Hematopoietic multipotent progenitor cell treated with erythropoietin and hydrocortisone succinate and interleukin-3 and kit ligand, for 15 days (in vitro differentiated cells): ENCODE measurements around the gene PDE7B.
"Not testable (repeated sequence)": the region's sequence is repeated elsewhere in the genome, so short reads cannot be mapped to it uniquely, and the experiment has no call there.

Experiments
- DNase-seq: peaks from one replicate; pipeline ENCODE4 v3.0.0-alpha.2; 2015; ENCODE audit warnings: low spot score

PDE7B gene

GRCh38 chr6:136076496-136076895 is 225.0 kb downstream of the PDE7B start:
- no peak for DNase-seq

GRCh38 chr6:136077834-136078576 is 226.5 kb downstream of the PDE7B start:
- no peak for DNase-seq

GRCh38 chr6:136079701-136080565 is 228.4 kb downstream of the PDE7B start:
- DNase-seq = no peak

- DNase-seq = no peak
Observed at GRCh38 chr6:136083540-136083939, 232.0 kb downstream of the PDE7B start.

- DNase-seq = no peak
Observed at GRCh38 chr6:136084403-136084802, 232.9 kb downstream of the PDE7B start.

GRCh38 chr6:136085370-136086115 is 234.0 kb downstream of the PDE7B start:
- DNase-seq = no peak

DNA sequence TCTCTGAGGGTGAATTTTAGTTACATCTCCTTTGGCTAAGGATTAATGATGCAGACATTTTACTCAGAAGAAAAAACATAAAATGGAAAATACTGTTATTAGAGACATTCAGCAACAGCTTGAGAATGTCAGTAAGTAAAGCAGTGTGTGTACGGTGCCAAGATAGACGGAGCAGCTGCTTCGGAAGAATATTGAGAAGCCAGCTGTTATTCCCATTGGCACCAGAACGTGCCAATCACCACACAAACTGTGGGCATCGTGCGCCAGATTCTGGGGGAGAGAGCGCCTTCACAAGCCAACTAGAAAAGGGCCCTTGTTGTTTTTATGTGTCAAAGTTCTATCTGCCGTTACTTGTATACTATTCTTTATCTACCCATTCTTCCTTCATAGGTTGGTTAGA is 235.2 kb downstream of the PDE7B start:
- no peak for DNase-seq

DNA sequence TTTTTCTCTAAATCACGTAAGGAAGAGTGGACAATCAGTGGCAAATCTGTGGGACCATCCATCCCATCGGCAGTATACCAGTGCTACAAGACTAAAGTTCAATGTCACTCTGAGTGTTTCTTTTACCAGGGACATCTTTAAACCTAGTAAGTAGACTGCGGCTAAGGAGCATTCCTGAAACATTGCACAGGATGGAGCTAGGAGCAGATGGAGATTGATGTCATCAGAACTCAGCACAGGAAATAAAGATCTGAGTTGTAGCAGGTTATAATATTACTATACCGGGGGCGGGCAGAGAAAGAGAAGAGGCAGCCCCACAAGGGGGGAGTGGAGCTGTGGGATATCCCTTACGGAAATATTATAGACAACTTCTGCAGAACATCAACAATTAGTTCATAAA is 236.5 kb downstream of the PDE7B start:
- DNase-seq = no peak

DNA sequence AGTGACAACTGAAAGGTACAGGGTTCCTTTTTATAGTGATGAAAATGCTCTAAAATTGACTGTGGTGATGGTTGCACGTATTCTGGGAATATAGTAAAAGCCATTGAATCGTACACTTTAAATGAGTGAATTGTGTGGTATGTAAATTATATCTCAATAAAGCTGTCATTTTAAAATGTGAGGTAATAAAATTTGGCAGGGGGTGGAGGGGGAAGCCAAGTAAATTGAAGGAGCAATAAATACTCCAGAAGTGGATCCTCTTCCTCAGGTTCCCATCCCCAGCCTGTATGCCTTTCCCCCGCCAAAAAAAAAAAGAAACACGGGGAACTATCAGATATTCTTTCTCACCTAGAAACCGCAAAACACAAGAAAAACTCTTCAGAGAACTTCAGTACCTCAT is 237.2 kb downstream of the PDE7B start:
- no peak for DNase-seq

- no peak for DNase-seq
Observed at GRCh38 chr6:136089876-136090275, 238.4 kb downstream of the PDE7B start.

GRCh38 chr6:136090929-136091328 is 239.4 kb downstream of the PDE7B start:
- DNase-seq = no peak

DNA sequence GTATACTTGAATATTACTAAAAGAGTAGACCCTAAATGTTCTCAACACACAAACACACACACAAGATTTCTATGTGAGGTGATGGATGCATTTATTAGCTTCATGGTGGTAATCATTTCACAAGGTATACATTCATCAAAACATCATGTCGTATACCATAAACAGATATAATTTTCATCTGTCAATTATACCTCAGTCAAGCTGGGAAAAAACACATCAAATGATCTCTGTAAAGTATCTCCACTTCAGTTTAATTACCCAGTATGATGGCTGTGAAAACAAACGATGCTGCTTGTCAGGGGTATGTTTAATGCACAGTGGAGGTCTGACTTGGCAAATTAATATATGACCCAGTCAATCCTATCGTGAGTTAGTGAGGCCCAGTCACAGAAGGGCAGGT is 241.4 kb downstream of the PDE7B start:
- no peak for DNase-seq

DNA sequence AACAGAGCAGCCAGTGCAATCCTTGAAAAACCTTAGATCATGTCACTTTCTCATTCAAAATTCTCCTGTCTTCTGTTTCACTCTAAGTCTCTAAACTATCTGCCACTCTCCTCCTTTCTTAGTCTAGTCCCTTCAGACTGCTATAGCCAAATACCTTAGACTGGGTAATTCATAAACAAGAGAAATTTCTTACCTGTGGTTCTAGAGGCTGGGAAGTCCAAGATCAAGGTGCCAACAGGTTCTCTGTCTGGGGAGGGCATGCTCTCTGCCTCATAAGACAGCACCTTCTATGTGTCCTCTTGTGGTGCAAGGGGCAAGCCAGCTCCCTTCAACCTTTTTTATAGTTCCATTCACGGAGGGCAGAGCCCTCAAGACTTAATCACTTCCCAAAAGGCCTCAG is 242.3 kb downstream of the PDE7B start:
- no peak for DNase-seq

DNA sequence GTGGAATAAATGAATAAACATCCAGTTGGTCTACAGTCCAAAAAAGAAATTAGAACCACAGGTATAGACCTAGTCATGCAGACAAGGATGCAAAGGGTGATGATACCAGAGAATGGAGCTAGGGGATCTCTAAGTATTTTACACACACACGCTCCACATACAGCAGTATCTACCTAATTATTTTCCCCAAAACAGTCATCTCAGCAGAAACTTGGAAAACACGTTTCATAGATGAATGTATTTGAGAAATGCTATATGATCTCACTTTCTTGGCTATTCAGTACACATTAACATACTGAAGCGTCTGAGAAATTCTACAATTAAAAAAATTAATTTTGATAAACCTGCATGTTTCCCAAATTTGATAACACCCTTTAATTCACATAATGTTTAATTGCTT is 243.3 kb downstream of the PDE7B start:
- DNase-seq = no peak

DNA sequence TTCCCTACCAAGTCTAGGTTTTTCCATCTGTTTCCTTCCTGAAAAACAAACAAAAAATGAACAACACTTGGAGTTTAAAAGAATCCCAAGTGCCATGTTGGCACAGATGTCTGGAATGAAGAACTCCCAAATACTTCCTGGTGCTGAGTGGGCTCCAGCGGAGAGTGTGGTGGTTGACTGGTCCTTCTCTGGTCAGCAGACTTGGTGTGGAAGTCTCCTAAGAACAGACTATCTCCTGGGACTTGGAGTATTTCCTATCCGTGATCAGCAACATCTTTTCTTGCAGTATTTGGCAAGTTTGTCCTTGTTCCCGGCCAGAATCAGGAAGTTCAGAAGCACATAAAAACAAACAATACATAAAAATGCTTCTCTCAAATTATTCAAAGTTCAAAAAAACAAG is 244.5 kb downstream of the PDE7B start:
- no peak for DNase-seq

DNA sequence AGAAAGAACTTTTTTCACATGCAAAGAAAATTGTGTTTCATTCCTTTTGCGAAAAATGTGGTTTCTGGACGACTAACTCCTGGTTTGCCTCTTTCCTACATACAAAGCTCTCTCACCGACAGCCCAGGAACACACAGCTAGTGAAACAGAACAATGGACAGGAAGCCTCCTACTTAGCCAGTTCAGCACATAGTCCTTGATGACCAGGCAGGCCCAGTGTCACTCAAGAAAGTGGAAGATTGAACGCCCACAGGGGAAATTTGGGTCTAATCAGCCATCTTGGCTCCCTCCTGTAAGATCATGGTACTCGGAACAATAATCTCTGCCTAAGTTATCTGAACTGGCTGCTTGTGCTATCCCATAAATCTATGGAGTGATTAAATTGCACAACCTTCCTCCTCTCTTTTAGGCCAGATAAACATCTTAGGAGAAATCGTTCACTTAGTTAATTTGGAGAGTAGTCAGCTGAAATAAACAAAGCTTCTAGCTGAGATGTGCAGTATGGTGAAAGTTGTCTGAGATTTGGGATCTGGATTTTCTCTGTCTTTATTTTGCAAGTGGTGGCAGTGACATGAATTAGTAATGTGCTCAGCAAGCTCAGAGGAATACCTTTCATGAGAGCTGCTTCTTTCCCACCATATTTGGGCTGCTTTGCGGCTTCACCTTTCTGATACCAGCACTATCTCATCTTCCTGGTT is 251.6 kb downstream of the PDE7B start:
- DNase-seq = no peak

DNA sequence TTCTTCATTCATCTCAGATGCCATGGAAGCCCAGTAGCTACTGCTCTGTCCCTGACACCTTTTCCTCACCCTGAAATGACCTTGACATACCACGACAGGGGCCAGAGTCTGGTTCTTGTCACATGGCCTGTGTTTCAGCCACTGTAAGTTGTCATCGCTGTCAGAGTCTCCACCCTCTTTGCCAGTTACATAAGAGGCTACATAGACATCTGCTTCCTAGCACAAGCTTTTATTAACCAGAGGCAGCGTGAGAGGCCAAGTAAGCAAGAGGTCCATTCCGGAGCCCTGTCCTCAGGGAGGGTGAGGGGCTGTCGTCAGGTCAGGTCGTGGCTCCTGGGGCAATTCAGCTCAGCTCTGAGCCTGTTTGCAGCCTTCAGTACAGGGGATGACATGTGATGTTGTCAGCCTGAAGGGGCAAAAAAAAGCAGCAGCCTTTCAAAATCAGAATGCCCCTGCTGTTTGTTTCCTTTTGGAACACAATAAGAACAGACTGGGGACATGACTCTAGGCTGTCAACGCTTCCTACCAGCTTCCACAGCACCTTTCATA is 252.3 kb downstream of the PDE7B start:
- DNase-seq = no peak

DNA sequence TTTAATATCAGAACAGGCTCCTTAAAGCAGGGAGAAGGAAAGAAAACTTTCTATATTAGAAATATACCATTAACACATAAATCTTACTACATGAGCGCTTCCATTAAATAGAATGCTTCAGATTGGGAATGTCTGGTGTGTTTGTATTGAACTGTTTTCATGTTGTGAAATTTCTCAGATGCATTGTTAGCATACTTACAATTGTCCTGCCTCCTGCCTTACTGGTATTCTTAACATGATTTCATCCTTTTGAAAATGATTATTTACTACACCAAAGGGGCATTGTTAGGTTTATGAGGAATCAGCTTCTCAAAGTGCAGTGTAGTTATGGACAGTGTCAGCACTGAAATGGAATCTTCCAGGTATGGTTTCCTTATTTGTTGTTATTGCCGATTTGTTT is 253.1 kb downstream of the PDE7B start:
- no peak for DNase-seq

DNA sequence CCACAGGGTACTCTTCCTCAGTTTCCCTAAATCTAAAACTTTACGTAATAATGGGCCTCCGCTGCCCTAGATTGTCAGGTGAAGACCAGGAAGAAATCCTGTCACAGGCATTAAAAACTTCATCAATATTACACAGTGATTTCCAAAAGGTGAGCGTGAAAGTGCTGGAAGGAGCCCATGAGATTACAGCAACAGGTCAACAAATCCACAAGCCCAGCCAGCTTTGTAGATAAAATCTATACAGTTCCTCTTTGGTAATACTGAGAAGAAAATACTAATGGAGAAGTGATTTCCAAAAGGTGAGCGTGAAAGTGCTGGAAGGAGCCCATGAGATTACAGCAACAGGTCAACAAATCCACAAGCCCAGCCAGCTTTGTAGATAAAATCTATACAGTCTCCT is 254.3 kb downstream of the PDE7B start:
- not testable (repeated sequence) for DNase-seq

- DNase-seq = no peak
Observed at GRCh38 chr6:136108361-136108945, 257.0 kb downstream of the PDE7B start.

GRCh38 chr6:136111831-136112230 is 260.3 kb downstream of the PDE7B start:
- no peak for DNase-seq
